PC-3 (cell line): ENCODE measurements around the gene ROS1. TPM values are rescaled to one million over a fixed set of nuclear protein-coding genes. Genes with fewer than 3 reads are reported as not detected.

Experiments
- ATAC-seq: fragments of 200-7000 bp; cut with Tn5 transposase; 2 replicates; pipeline ENCODE4 v1.9.1; 2020; ENCODE audit warnings: mild to moderate bottlenecking, moderate library complexity
- BruUV-seq: library from RNA; stranded (reverse); fragments of 400-500 nt; replicated peaks from 2 replicates; lab custom pipeline; 2021; lab: Mats Ljungman, UMichigan
- CTCF ChIA-PET: fragments of 300-600 bp; sonication (Branson Sonifier 250); formaldehyde crosslinking; loops from one replicate; lab custom pipeline; 2022; ENCODE audit warnings: antibody characterized with exemption; lab: Charles Lee
- POLR2A ChIA-PET: fragments of 300-600 bp; sonication (Branson Sonifier 250); formaldehyde crosslinking; loops from one replicate; lab custom pipeline; 2022; ENCODE audit warnings: antibody characterized with exemption; ENCODE audit not compliant: unreplicated experiment; lab: Charles Lee
- DNase-seq: peaks from one replicate; pipeline ENCODE4 v3.0.0-alpha.2; 2015
- H2AFZ ChIP-seq: fragments of 300-600 bp; sonication (generic); 2 replicates; pipeline ENCODE4 v1.6.0; 2016; ENCODE audit warnings: antibody characterized with exemption, low read length
- H3F3A ChIP-seq: fragments of 300-600 bp; sonication (generic); one replicate; pipeline ENCODE4 v1.6.0; 2017; ENCODE audit warnings: antibody characterized with exemption, low read length, control low read depth, mild to moderate bottlenecking; ENCODE audit not compliant: unreplicated experiment
- H3K27ac ChIP-seq: fragments of 300-600 bp; sonication (generic); 2 replicates; pipeline ENCODE4 v1.5.1; 2016; ENCODE audit warnings: mild to moderate bottlenecking, low read length
- H3K27me3 ChIP-seq: fragments of 300-600 bp; sonication (generic); 2 replicates; pipeline ENCODE4 v1.6.1; 2016; ENCODE audit warnings: low read length, mixed read lengths
- H3K36me3 ChIP-seq: fragments of 300-600 bp; sonication (generic); 2 replicates; pipeline ENCODE4 v1.6.1; 2016; ENCODE audit warnings: low read depth, mixed run types, low read length, mixed read lengths
- H3K4me1 ChIP-seq: fragments of 300-600 bp; sonication (generic); 2 replicates; pipeline ENCODE4 v1.5.1; 2016; ENCODE audit warnings: low read length; ENCODE audit not compliant: insufficient read depth
- H3K4me2 ChIP-seq: fragments of 300-600 bp; sonication (generic); 2 replicates; pipeline ENCODE4 v1.6.0; 2016; ENCODE audit warnings: low read length
- H3K4me3 ChIP-seq: fragments of 300-600 bp; sonication (generic); 2 replicates; pipeline ENCODE4 v1.5.1; 2016; ENCODE audit warnings: mild to moderate bottlenecking, low read length, mixed read lengths
- H3K79me2 ChIP-seq: fragments of 300-600 bp; sonication (generic); 2 replicates; pipeline ENCODE4 v1.6.1; 2017; ENCODE audit warnings: low read length, mixed read lengths
- H3K9ac ChIP-seq: fragments of 300-600 bp; sonication (generic); 2 replicates; pipeline ENCODE4 v1.6.0; 2016; ENCODE audit warnings: mild to moderate bottlenecking, low read length
- H3K9me2 ChIP-seq: fragments of 300-600 bp; sonication (generic); replicated peaks from 2 replicates; pipeline ENCODE4 v1.6.1; 2016; ENCODE audit warnings: mixed run types, low read length, mixed read lengths
- H3K9me3 ChIP-seq: fragments of 300-600 bp; sonication (generic); 2 replicates; pipeline ENCODE4 v1.6.1; 2016; ENCODE audit warnings: low read length, mixed read lengths
- H4K20me1 ChIP-seq: fragments of 300-600 bp; sonication (generic); 2 replicates; pipeline ENCODE4 v1.6.1; 2016; ENCODE audit warnings: low read length, mixed read lengths
- CTCF ChIP-seq: fragments of 300-600 bp; sonication (generic); conservative IDR thresholded peaks from 2 replicates; pipeline ENCODE4 v1.5.1; 2017; ENCODE audit warnings: antibody characterized with exemption, low read depth, mild to moderate bottlenecking, low read length
- EZH2 ChIP-seq: fragments of 300-600 bp; sonication (generic); IDR thresholded peaks from one replicate; pipeline ENCODE4 v1.6.1; 2017; ENCODE audit warnings: antibody characterized with exemption, mild to moderate bottlenecking, low read length; ENCODE audit not compliant: unreplicated experiment
- EZH2phosphoT487 ChIP-seq: fragments of 300-600 bp; sonication (generic); IDR thresholded peaks from 2 replicates; pipeline ENCODE4 v1.6.1; 2018; ENCODE audit warnings: mild to moderate bottlenecking, antibody characterized with exemption, low read length, borderline replicate concordance
- intact Hi-C: fragments of 100-400 bp; cut with micrococcal nuclease; formaldehyde crosslinking; loops from 2 replicates; pipeline ENCODE4 v1.9.0; 2023
- total RNA-seq: library from RNA; depleted of rRNA; stranded (reverse); fragments of >200 nt; gene quantifications from 2 replicates; pipeline ENCODE4 v1.2.3, GENCODE V29; 2014

The ROS1 gene
- total RNA-seq, 1 experiment from 2014 or later: 0.07 TPM

GRCh38 chr6:117467876-117468275, 42.1 kb upstream of the ROS1 start:
- Histone ChIP-seq H3K36me3 (no peaks in the 10 kb centered on the region), H3K79me2 (no peaks in the 10 kb centered on the region), H3K9ac (no peak overlapping the region), H3K9me2 (no peaks in the 10 kb centered on the region), H3K9me3 (no peaks in the 10 kb centered on the region), H3K4me3 (no peak overlapping the region), H3K27me3 (no peaks in the 10 kb centered on the region), H3K4me2 (no peak overlapping the region), H3F3A (no peaks in the 10 kb centered on the region), H3K27ac (no peak overlapping the region), H2AFZ (no peak overlapping the region), H4K20me1 (no peaks in the 10 kb centered on the region), H3K4me1 (peaks cover 16% of the 10 kb centered on the region)
- no peak for TF ChIP-seq EZH2phosphoT487
- TF ChIP-seq EZH2: no peak
- TF ChIP-seq CTCF: no peak
- ChIA-PET POLR2A (no interaction called here), CTCF (no interaction called here)
- ATAC-seq: no peak
- intact Hi-C loops: no loop called here
- no peak for DNase-seq
- no TSS peak for BruUV-seq

GRCh38 chr6:117465691-117466090, 39.9 kb upstream of the ROS1 start:
- H4K20me1 ChIP-seq: no peaks in the 10 kb centered on the region
- no peak overlapping the region for H2AFZ ChIP-seq
- ATAC-seq (no peak), DNase-seq (no peak)
- H3K27me3 ChIP-seq: no peaks in the 10 kb centered on the region
- H3K4me1 ChIP-seq: peaks cover 16% of the 10 kb centered on the region
- no TSS peak for BruUV-seq
- no peaks in the 10 kb centered on the region for H3K9me3 ChIP-seq
- CTCF ChIA-PET: no interaction called here
- no peaks in the 10 kb centered on the region for H3F3A ChIP-seq
- no peaks in the 10 kb centered on the region for H3K79me2 ChIP-seq
- H3K27ac ChIP-seq: no peak overlapping the region
- H3K9me2 ChIP-seq: no peaks in the 10 kb centered on the region
- no peak overlapping the region for H3K4me2 ChIP-seq
- no peak overlapping the region for H3K9ac ChIP-seq
- no peaks in the 10 kb centered on the region for H3K36me3 ChIP-seq
- intact Hi-C loops: no loop called here
- POLR2A ChIA-PET: no interaction called here
- TF ChIP-seq EZH2phosphoT487: no peak
- TF ChIP-seq EZH2: no peak
- no peak for TF ChIP-seq CTCF
- H3K4me3 ChIP-seq: no peak overlapping the region

- Histone ChIP-seq H3K27ac (peak overlapping the region; percentile 49; the same call in 1 of the 2 replicates), H2AFZ (no peak overlapping the region), H4K20me1 (no peaks in the 10 kb centered on the region), H3K4me2 (peak overlapping the region; percentile 76; the same call in 1 of the 2 replicates), H3K4me1 (peaks cover 16% of the 10 kb centered on the region), H3K9me2 (no peaks in the 10 kb centered on the region), H3F3A (no peaks in the 10 kb centered on the region), H3K9ac (no peak overlapping the region), H3K4me3 (no peak overlapping the region), H3K79me2 (no peaks in the 10 kb centered on the region), H3K27me3 (no peaks in the 10 kb centered on the region), H3K36me3 (no peaks in the 10 kb centered on the region), H3K9me3 (no peaks in the 10 kb centered on the region)
- ChIA-PET CTCF (interaction anchor here (0.6 kb wide), 1 partner anchor 19 kb away, joined by 3 read pairs; no protein-coding TSS in a partner anchor), POLR2A (no interaction called here)
- intact Hi-C loops: no loop called here
- TF ChIP-seq EZH2phosphoT487: no peak
- TF ChIP-seq CTCF: no peak
- TF ChIP-seq EZH2: no peak
- DNase-seq (no peak), ATAC-seq (no peak; the same call in 1 of the 2 replicates)
- BruUV-seq: no TSS peak
Measured at GRCh38 chr6:117464700-117465099, 39.0 kb upstream of the ROS1 start.
